SK-N-SH (cell line): ENCODE results near the gene GPR107. TPM values are rescaled to one million over a fixed set of nuclear protein-coding genes. Genes with fewer than 3 reads are reported as not detected.

Experiments used
- CTCF ChIA-PET: fragments of 300-600, 350-600 bp; formaldehyde crosslinking; extraction: SDS; loops from one replicate; lab custom pipeline; 2021; lab: Yijun Ruan, JAX
- POLR2A ChIA-PET: fragments of 350-600 bp; sonication (Branson Sonifier 250); formaldehyde crosslinking; extraction: SDS; loops from one replicate; lab custom pipeline; 2020; ENCODE audit warnings: antibody characterized with exemption, inconsistent platforms; lab: Yijun Ruan, JAX
- DNase-seq: peaks from one replicate; pipeline ENCODE4 v3.0.0; 2012
- H2AFZ ChIP-seq: fragments of 200-600 bp; sonication (generic); 2 replicates; pipeline ENCODE4 v1.8.1; 2016; ENCODE audit warnings: antibody characterized with exemption, mild to moderate bottlenecking, low read depth
- H3F3A ChIP-seq: fragments of 200-600 bp; sonication (generic); replicated peaks from 2 replicates; pipeline ENCODE3; 2016; ENCODE audit warnings: antibody characterized with exemption, mild to moderate bottlenecking; ENCODE audit not compliant: insufficient read depth
- H3K27ac ChIP-seq, 2 experiments: fragments of 200-500 bp in 1 of 2; fragments of 200-600 bp in 1 of 2; sonication (Bioruptor generic) in 1 of 2; sonication (generic), shearing (Covaris generic) in 1 of 2; 2 replicates each; pipeline versions ENCODE4 v1.5.1 to v1.6.1; 2014 to 2016; ENCODE audit warnings: low read depth in 2 of 2, inconsistent platforms in 1 of 2, low read length in 1 of 2, mild to moderate bottlenecking in 1 of 2, mixed read lengths in 1 of 2
- H3K27me3 ChIP-seq: fragments of 200-600 bp; sonication (generic), shearing (Covaris generic); 2 replicates; pipeline ENCODE4 v1.6.1; 2016; ENCODE audit warnings: mixed run types; ENCODE audit not compliant: insufficient read depth
- H3K36me3 ChIP-seq, 2 experiments: fragments of 200-500 bp in 1 of 2; fragments of 200-600 bp in 1 of 2; sonication (Bioruptor generic) in 1 of 2; sonication (generic) in 1 of 2; replicated peaks in 1 of 2; 2 replicates each; pipeline versions ENCODE3 to v1.5.1; 2014 to 2016; ENCODE audit warnings: low read length in 1 of 2, mild to moderate bottlenecking in 1 of 2; ENCODE audit not compliant: insufficient read depth in 2 of 2, control insufficient read depth in 1 of 2
- H3K4me1 ChIP-seq, 2 experiments: fragments of 200-500 bp in 1 of 2; fragments of 200-600 bp in 1 of 2; sonication (Bioruptor generic) in 1 of 2; sonication (generic), shearing (Covaris generic) in 1 of 2; 2 replicates each; pipeline versions ENCODE4 v1.5.1 to v1.6.1; 2014 to 2016; ENCODE audit warnings: low read depth in 1 of 2, low read length in 1 of 2, mixed run types in 1 of 2; ENCODE audit not compliant: insufficient read depth in 2 of 2, control insufficient read depth in 1 of 2
- H3K4me2 ChIP-seq: fragments of 200-600 bp; sonication (generic), shearing (Covaris generic); 2 replicates; pipeline ENCODE4 v1.6.1; 2017; ENCODE audit warnings: mixed run types
- H3K4me3 ChIP-seq, 2 experiments: fragments of 200-500 bp in 1 of 2; fragments of 200-600 bp in 1 of 2; sonication (Bioruptor generic) in 1 of 2; sonication (generic), shearing (Covaris generic) in 1 of 2; 2 replicates each; pipeline versions ENCODE4 v1.5.1 to v1.8.1; 2014 to 2016; ENCODE audit warnings: low read depth in 2 of 2, inconsistent platforms in 1 of 2, low read length in 1 of 2, mild to moderate bottlenecking in 1 of 2, mixed read lengths in 1 of 2, moderate library complexity in 1 of 2
- H3K79me2 ChIP-seq: fragments of 200-600 bp; sonication (generic); 2 replicates; pipeline ENCODE4 v1.8.1; 2017; ENCODE audit warnings: mild to moderate bottlenecking; ENCODE audit not compliant: insufficient read depth
- H3K9ac ChIP-seq: fragments of 200-600 bp; sonication (generic); 2 replicates; pipeline ENCODE4 v1.6.1; 2017; ENCODE audit warnings: mixed run types
- H3K9me2 ChIP-seq: fragments of 200-600 bp; sonication (generic); 2 replicates; pipeline ENCODE4 v1.6.1; 2017; ENCODE audit warnings: mixed run types
- H3K9me3 ChIP-seq: fragments of 200-600 bp; sonication (generic); 2 replicates; pipeline ENCODE4 v1.6.1; 2017; ENCODE audit warnings: mixed run types, mild to moderate bottlenecking, moderate library complexity
- H4K20me1 ChIP-seq: fragments of 200-600 bp; sonication (generic); 2 replicates; pipeline ENCODE4 v1.6.1; 2017; ENCODE audit warnings: mild to moderate bottlenecking, mixed run types; ENCODE audit not compliant: insufficient read depth
- CHD2 ChIP-seq: fragments of 150-350 bp; IDR thresholded peaks from 2 replicates; pipeline ENCODE4 v1.6.1; 2018; ENCODE audit warnings: low read length; ENCODE audit not compliant: partially characterized antibody
- CTCF ChIP-seq: fragments of 200-600 bp; sonication (generic); IDR thresholded peaks from 2 replicates; pipeline ENCODE4 v1.6.1; 2017; ENCODE audit warnings: antibody characterized with exemption, mild to moderate bottlenecking, moderate library complexity
- ELF1 ChIP-seq: IDR thresholded peaks from 2 replicates; pipeline ENCODE4 v1.4.0; 2012
- EP300 ChIP-seq, 2 experiments: IDR thresholded peaks; 2 replicates each; pipeline versions ENCODE4 v1.4.0 to v1.6.1; 2012; ENCODE audit warnings: borderline replicate concordance in 1 of 2, low read depth in 1 of 2, low read length in 1 of 2
- FOSL2 ChIP-seq: IDR thresholded peaks from 2 replicates; pipeline ENCODE4 v1.4.0; 2012; ENCODE audit warnings: low read depth, mild to moderate bottlenecking, moderate library complexity, borderline replicate concordance
- GABPA ChIP-seq: IDR thresholded peaks from 2 replicates; pipeline ENCODE4 v1.4.0; 2012; ENCODE audit warnings: low read depth, mild to moderate bottlenecking
- IRF3 ChIP-seq: fragments of 150-350 bp; IDR thresholded peaks from 2 replicates; pipeline ENCODE4 v1.6.1; 2016; ENCODE audit warnings: mild to moderate bottlenecking, low read depth, low read length
- JUND ChIP-seq: IDR thresholded peaks from 2 replicates; pipeline ENCODE4 v1.4.0; 2012
- NRF1 ChIP-seq: IDR thresholded peaks from 2 replicates; pipeline ENCODE4 v1.6.1; 2012; ENCODE audit warnings: low read depth, mild to moderate bottlenecking, low read length
- PBX3 ChIP-seq: IDR thresholded peaks from 2 replicates; pipeline ENCODE4; 2012
- RCOR1 ChIP-seq: fragments of 150-350 bp; IDR thresholded peaks from 2 replicates; pipeline ENCODE4 v1.6.1; 2017; ENCODE audit warnings: antibody characterized with exemption, low read length
- REST ChIP-seq: IDR thresholded peaks from 2 replicates; pipeline ENCODE4 v1.6.1; 2012; ENCODE audit warnings: mild to moderate bottlenecking, low read depth, low read length, moderate library complexity
- RXRA ChIP-seq: IDR thresholded peaks from 2 replicates; pipeline ENCODE4 v1.4.0; 2012; ENCODE audit warnings: low read depth, mild to moderate bottlenecking, borderline replicate concordance
- SMC3 ChIP-seq: IDR thresholded peaks from 2 replicates; pipeline ENCODE4 v1.6.1; 2012; ENCODE audit warnings: low read depth, low read length, improper control_type of control experiment
- TCF12 ChIP-seq: IDR thresholded peaks from 2 replicates; pipeline ENCODE4 v1.4.0; 2012
- USF2 ChIP-seq: fragments of 150-350 bp; IDR thresholded peaks from 2 replicates; pipeline ENCODE4 v1.6.1; 2017; ENCODE audit warnings: antibody characterized with exemption, low read length, low read depth, borderline replicate concordance
- YY1 ChIP-seq: IDR thresholded peaks from 2 replicates; pipeline ENCODE4 v1.4.0; 2012; ENCODE audit warnings: low read depth, mild to moderate bottlenecking
- ZBTB33 ChIP-seq: IDR thresholded peaks from 2 replicates; pipeline ENCODE4 v1.4.0; 2012; ENCODE audit warnings: low read depth, borderline replicate concordance
- WGBS: methylation state at CpG from one replicate; pipeline ENCODE4 v1.1.6; 2017; ENCODE audit warnings: low lambda C conversion rate; 5-methylcytosine and 5-hydroxymethylcytosine counted together
- polyA plus RNA-seq, 3 experiments: library from polyadenylated mRNA; depleted of rRNA; stranded (reverse); fragments of >200 nt; gene quantifications; 2 replicates each; pipeline ENCODE4 v1.2.3, GENCODE V29; 2012

Gene GPR107
- polyA plus RNA-seq, 1 of the 3 experiments (the other 2 are of a cell fraction), result 23.0 TPM

GRCh38 chr9:130013326-130013725 lies 40.4 kb upstream of the GPR107 start:
- Histone ChIP-seq H3K79me2 (peaks cover 44% of the 10 kb centered on the region), H3K4me1 (no peaks in the 10 kb centered on the region; a peak in 1 of 4 replicates), H3K27me3 (no peaks in the 10 kb centered on the region), H3K27ac (no peak overlapping the region), H3K4me3 (no peak overlapping the region), H2AFZ (no peak overlapping the region), H3K36me3 (peaks cover 0 to 4% of the 10 kb centered on the region in 2 experiments), H3F3A (peaks cover 3% of the 10 kb centered on the region), H3K9me3 (no peaks in the 10 kb centered on the region), H3K9me2 (no peaks in the 10 kb centered on the region), H3K9ac (no peak overlapping the region), H3K4me2 (no peak overlapping the region), H4K20me1 (peaks cover 15% of the 10 kb centered on the region; the same call in 1 of the 2 replicates)
- CTCF ChIA-PET, result no interaction called here
- TF ChIP-seq USF2, result no peak
- no peak for TF ChIP-seq EP300 (IDR thresholded peaks at IDR 0.05; ENCODE audit: borderline replicate concordance in 1 of 2, low read depth in 1 of 2, low read length in 1 of 2)
- TF ChIP-seq CHD2, result no peak
- no peak for TF ChIP-seq RCOR1
- TF ChIP-seq IRF3, result no peak
- TF ChIP-seq PBX3, result no peak
- TF ChIP-seq FOSL2, result no peak
- TF ChIP-seq ELF1, result no peak
- TF ChIP-seq TCF12, result no peak
- TF ChIP-seq JUND, result no peak
- no peak for TF ChIP-seq CTCF
- TF ChIP-seq YY1, result no peak
- TF ChIP-seq REST, result no peak
- TF ChIP-seq ZBTB33, result no peak
- no peak for TF ChIP-seq NRF1
- no peak for TF ChIP-seq RXRA
- no peak for TF ChIP-seq SMC3
- TF ChIP-seq GABPA, result no peak
- no peak for DNase-seq
- WGBS, result 78% methylated on average over 2 of the region's 2 CpGs
- POLR2A ChIA-PET, result no interaction called here
